T47D (cell line): ENCODE measurements around the gene LRMDA.

ENCODE experiments used
- DNase-seq, 2 experiments: peaks; one replicate each; pipeline versions ENCODE4 v3.0.0 to v3.0.0-alpha.2; 2011 to 2012; ENCODE audit warnings: low read depth in 1 of 2, low spot score in 1 of 2
- JUND ChIP-seq: IDR thresholded peaks from 2 replicates; pipeline ENCODE4 v1.6.1; 2012; ENCODE audit warnings: low read depth
- in situ Hi-C: cut with HindIII; loops from 2 replicates; pipeline ENCODE4 v1.10.0; 2016; ENCODE audit warnings: low sequenced_read_pairs, low pct_unique_long_range_greater_than_20kb

LRMDA gene

GRCh38 chr10:75404815-75405597 lies 26.4 kb upstream of the LRMDA start:
- in situ Hi-C loops, result no loop called here
- no peak for TF ChIP-seq JUND
- DNase-seq, result no peak

- DNase-seq, result no peak
- in situ Hi-C loops, result no loop called here
- TF ChIP-seq JUND, result no peak
Measured at GRCh38 chr10:75405598-75406461, 25.6 kb upstream of the LRMDA start.

- DNase-seq, result no peak
- TF ChIP-seq JUND, result no peak
- in situ Hi-C loops, result no loop called here
Measured at GRCh38 chr10:75406462-75407223, 24.8 kb upstream of the LRMDA start.

DNA sequence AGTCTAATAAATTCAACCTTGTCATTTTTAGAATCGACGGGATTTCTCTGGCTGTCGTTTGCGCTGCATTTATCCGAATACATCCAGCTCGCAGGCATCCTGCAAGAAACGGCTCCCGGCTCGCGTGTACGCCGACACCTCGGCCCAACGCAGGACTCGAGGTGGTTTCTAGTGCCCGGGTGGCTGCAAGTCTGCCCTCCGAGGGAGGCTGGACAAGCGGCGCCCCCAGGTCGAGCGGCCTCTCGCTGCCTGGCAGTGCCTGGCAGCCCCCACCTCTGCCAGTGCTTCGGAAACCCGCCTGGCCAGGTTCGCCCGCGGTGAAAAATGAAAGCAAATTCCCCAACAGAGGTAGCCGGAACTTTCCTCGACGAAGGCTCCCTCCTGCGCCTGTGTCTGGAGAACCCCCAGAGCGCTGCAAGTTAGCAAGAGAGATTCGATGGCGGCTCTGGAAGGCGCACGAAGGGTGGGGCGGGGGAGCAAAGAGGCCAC lies 24.2 kb upstream of the LRMDA start:
- in situ Hi-C loops, result no loop called here
- no peak for DNase-seq
- TF ChIP-seq JUND, result no peak

DNA sequence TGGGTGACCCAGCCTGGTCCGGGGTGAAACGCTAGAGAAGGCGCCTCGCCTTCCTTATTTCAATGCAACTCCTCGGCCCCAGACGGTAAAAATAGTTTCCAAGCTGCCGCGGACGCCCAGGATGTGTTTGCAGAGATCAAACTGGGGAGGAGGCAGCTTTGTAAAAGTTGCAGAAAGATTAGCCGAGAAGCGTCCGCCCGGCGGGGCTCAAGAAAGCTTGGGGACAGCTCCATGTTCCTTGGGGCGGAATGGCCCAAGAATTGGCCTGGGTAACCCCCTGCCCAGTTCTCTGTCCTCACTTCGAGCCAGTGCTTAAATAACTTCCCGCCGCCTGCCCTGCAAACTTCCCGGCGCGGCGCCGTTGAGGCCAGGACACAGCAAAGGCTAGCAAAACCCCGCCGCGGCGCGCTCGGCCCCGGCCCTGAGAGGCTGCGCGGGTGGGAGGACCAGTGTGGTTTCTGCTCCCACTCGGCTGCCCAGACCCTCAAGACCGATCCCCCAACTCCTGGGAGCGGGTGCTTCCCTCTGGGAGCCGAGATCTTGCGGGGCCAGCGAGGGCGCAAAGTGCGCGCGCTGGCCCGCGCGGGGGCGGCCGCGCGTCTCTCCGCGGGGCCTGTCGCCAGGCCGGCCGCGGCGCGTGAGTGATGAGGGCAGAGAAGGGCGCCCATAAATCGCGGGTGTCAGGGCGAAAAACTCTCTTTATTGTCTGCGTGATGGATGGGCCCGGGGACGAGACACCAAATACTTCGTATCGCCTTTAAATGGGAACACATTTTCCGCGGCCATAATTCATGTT lies 23.5 kb upstream of the LRMDA start:
- DNase-seq, result no peak
- TF ChIP-seq JUND, result no peak
- in situ Hi-C loops, result no loop called here

- no peak for TF ChIP-seq JUND
- in situ Hi-C loops, result no loop called here
- DNase-seq, result no peak
Measured at GRCh38 chr10:75408509-75408875, 22.9 kb upstream of the LRMDA start.

- no peak for TF ChIP-seq JUND
- peak; percentile 87 to 98 for DNase-seq
- in situ Hi-C loops, result no loop called here
Measured at GRCh38 chr10:75408911-75409885, 22.2 kb upstream of the LRMDA start.

GRCh38 chr10:75410132-75411005 lies 21.1 kb upstream of the LRMDA start:
- TF ChIP-seq JUND, result no peak
- in situ Hi-C loops, result no loop called here
- DNase-seq, result peak in 1 of 2 experiments; percentile 32

DNA sequence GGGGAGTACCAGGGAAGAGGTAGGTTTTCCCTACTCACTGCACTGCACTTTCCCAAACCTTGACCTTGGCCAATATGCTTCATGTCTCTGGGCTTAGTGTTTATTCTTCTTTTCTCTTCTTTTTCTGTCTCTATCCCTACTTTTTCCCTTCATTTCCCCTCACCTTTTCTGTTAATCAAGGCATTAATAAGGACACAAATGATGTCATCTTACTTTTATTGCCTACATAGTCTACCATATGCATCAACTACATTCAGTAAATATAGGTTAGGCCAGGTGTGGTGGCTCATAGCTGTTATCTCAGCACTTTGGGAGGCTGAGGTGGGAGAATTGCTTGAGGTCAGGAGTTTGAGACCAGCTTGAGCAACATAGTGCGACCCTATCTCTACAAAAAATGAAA lies 16.9 kb upstream of the LRMDA start:
- in situ Hi-C loops, result no loop called here
- no peak for DNase-seq
- no peak for TF ChIP-seq JUND

- in situ Hi-C loops, result no loop called here
- TF ChIP-seq JUND, result no peak
- no peak for DNase-seq
Measured at GRCh38 chr10:75417522-75417927, 13.9 kb upstream of the LRMDA start.
